ENCODE data around the gene FBXO21. TPM values are rescaled to one million over a fixed set of nuclear protein-coding genes. Genes with fewer than 3 reads are reported as not detected.

Gene FBXO21
- total and polyA plus RNA-seq, 7 experiments from 2014 or later = 30.4 to 62.9 (median 51.4) TPM

- peaks cover 0 to 18% (median 11%) of the 10 kb centered on the region in 7 donors for H3K4me1 Mint-ChIP-seq
- Histone ChIP-seq H3K36me3 (ENCODE audit: control insufficient read depth in 2 of 3, insufficient read depth in 3 of 3, low read length in 3 of 3) (peaks cover 22 to 93% (median 42%) of the 10 kb centered on the region in 3 experiments), H3K9me3 (ENCODE audit: control insufficient read depth in 2 of 3, low read length in 3 of 3) (no peaks in the 10 kb centered on the region), H3K27ac (ENCODE audit: low read depth, low read length) (no peak overlapping the region), H3K27me3 (ENCODE audit: control insufficient read depth in 2 of 2, insufficient read depth in 2 of 2, low read length in 2 of 2) (no peaks in the 10 kb centered on the region), H3K4me1 (ENCODE audit: control insufficient read depth in 2 of 2, insufficient read depth in 2 of 2, low read length in 2 of 2) (peaks cover 0 to 3% of the 10 kb centered on the region in 2 donors), H3K4me3 (ENCODE audit: low read length) (no peak overlapping the region)
- H3K27me3 Mint-ChIP-seq = no peaks in the 10 kb centered on the region
- no peak for ATAC-seq
- no peak for DNase-seq
- peaks cover 10 to 61% (median 24%) of the 10 kb centered on the region in 5 donors for H3K36me3 Mint-ChIP-seq
- H3K9me3 Mint-ChIP-seq = no peaks in the 10 kb centered on the region
- peak overlapping the region in 1 of 9 donors; percentile 41 for H3K27ac Mint-ChIP-seq
- intact Hi-C loops (cut with micrococcal nuclease) = no loop called here
- CTCF ChIA-PET = no interaction called here
- POLR2A ChIA-PET = no interaction called here
- H3K4me3 Mint-ChIP-seq = no peak overlapping the region
Measured at GRCh38 chr12:117172168-117172567, 18.1 kb downstream of the FBXO21 start.

- ChIA-PET CTCF (no interaction called here), POLR2A (no interaction called here)
- ATAC-seq = no peak
- no peaks in the 10 kb centered on the region for H3K9me3 ChIP-seq (ENCODE audit: control insufficient read depth in 2 of 3, low read length in 3 of 3)
- no peak for DNase-seq
- peaks cover 11 to 63% (median 27%) of the 10 kb centered on the region in 5 donors for H3K36me3 Mint-ChIP-seq
- peaks cover 2 to 20% (median 11%) of the 10 kb centered on the region in 7 donors for H3K4me1 Mint-ChIP-seq
- no peaks in the 10 kb centered on the region for H3K27me3 ChIP-seq (ENCODE audit: control insufficient read depth in 2 of 2, insufficient read depth in 2 of 2, low read length in 2 of 2)
- H3K36me3 ChIP-seq (ENCODE audit: control insufficient read depth in 2 of 3, insufficient read depth in 3 of 3, low read length in 3 of 3) = peaks cover 19 to 94% (median 41%) of the 10 kb centered on the region in 3 experiments
- H3K4me3 ChIP-seq (ENCODE audit: low read length) = no peak overlapping the region
- H3K27me3 Mint-ChIP-seq = no peaks in the 10 kb centered on the region
- H3K27ac ChIP-seq (ENCODE audit: low read depth, low read length) = no peak overlapping the region
- intact Hi-C loops (cut with micrococcal nuclease) = no loop called here
- H3K4me3 Mint-ChIP-seq = no peak overlapping the region
- H3K4me1 ChIP-seq (ENCODE audit: control insufficient read depth in 2 of 2, insufficient read depth in 2 of 2, low read length in 2 of 2) = peaks cover 0 to 3% of the 10 kb centered on the region in 2 donors
- H3K9me3 Mint-ChIP-seq = no peaks in the 10 kb centered on the region
- peak overlapping the region in 2 of 9 donors; percentile 23 to 41 for H3K27ac Mint-ChIP-seq
Measured at GRCh38 chr12:117171499-117172162, 18.6 kb downstream of the FBXO21 start.

DNA sequence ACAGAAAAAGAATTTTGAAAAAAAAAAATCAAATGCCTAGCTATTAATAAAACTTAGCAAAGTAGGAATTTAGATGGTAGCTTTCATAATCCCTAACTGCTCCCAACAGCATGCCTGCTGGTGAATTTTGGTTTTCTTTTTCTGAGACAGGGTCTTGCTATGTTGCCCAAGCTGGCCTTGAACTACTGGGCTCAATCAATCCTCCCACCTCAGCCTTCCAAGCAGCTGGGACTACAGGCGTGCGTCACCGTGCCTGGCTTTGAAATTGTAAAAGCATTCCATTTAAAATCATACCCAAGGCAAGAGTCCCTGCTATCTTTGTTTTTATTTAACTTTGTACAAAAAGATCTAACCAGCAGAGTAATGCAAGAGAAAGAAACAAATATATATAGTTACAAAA is 20.7 kb downstream of the FBXO21 start:
- CTCF ChIA-PET = no interaction called here
- POLR2A ChIA-PET = no interaction called here
- intact Hi-C loops (cut with micrococcal nuclease) = no loop called here
- H3K36me3 ChIP-seq (ENCODE audit: control insufficient read depth in 2 of 3, insufficient read depth in 3 of 3, low read length in 3 of 3) = peaks cover 19 to 91% (median 28%) of the 10 kb centered on the region in 3 experiments
- Mint-ChIP-seq H3K27me3 (no peaks in the 10 kb centered on the region), H3K4me1 (peaks cover 0 to 14% (median 9%) of the 10 kb centered on the region in 7 donors), H3K36me3 (peaks cover 6 to 53% (median 24%) of the 10 kb centered on the region in 5 donors), H3K9me3 (no peaks in the 10 kb centered on the region), H3K27ac (no peak overlapping the region), H3K4me3 (no peak overlapping the region)
- no peak for ATAC-seq
- H3K27me3 ChIP-seq (ENCODE audit: control insufficient read depth in 2 of 2, insufficient read depth in 2 of 2, low read length in 2 of 2) = no peaks in the 10 kb centered on the region
- DNase-seq = no peak
- no peak overlapping the region for H3K27ac ChIP-seq (ENCODE audit: low read depth, low read length)
- H3K9me3 ChIP-seq (ENCODE audit: control insufficient read depth in 2 of 3, low read length in 3 of 3) = no peaks in the 10 kb centered on the region
- H3K4me3 ChIP-seq (ENCODE audit: low read length) = no peak overlapping the region
- H3K4me1 ChIP-seq (ENCODE audit: control insufficient read depth in 2 of 2, insufficient read depth in 2 of 2, low read length in 2 of 2) = peaks cover 0 to 3% of the 10 kb centered on the region in 2 donors

DNA sequence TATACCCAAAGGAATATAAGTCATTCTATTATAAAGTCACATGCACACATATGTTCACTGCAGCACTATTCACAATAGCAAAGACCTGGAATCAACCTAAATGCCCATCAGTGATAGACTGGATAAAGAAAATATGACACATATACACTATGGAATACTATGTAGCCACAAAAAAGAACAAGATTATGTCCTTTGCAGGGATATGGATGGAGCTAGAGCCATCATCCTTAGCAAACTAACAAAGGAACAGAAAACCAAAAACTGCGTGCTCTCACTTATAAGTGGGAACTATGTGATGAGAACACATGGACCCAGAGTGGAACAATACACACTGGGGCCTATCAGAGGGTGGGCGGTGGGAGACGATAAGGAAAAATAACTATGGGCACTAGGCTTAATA is 21.3 kb downstream of the FBXO21 start:
- Mint-ChIP-seq H3K4me3 (no peak overlapping the region), H3K4me1 (peaks cover 0 to 14% (median 9%) of the 10 kb centered on the region in 7 donors), H3K27me3 (no peaks in the 10 kb centered on the region), H3K27ac (no peak overlapping the region), H3K36me3 (peaks cover 6 to 47% (median 19%) of the 10 kb centered on the region in 5 donors), H3K9me3 (no peaks in the 10 kb centered on the region)
- no peak overlapping the region for H3K4me3 ChIP-seq (ENCODE audit: low read length)
- no peak overlapping the region for H3K27ac ChIP-seq (ENCODE audit: low read depth, low read length)
- peaks cover 13 to 90% (median 28%) of the 10 kb centered on the region in 3 experiments for H3K36me3 ChIP-seq (ENCODE audit: control insufficient read depth in 2 of 3, insufficient read depth in 3 of 3, low read length in 3 of 3)
- ATAC-seq (no peak), DNase-seq (no peak)
- no peaks in the 10 kb centered on the region for H3K27me3 ChIP-seq (ENCODE audit: control insufficient read depth in 2 of 2, insufficient read depth in 2 of 2, low read length in 2 of 2)
- no peaks in the 10 kb centered on the region for H3K9me3 ChIP-seq (ENCODE audit: control insufficient read depth in 2 of 3, low read length in 3 of 3)
- intact Hi-C loops (cut with micrococcal nuclease) = no loop called here
- H3K4me1 ChIP-seq (ENCODE audit: control insufficient read depth in 2 of 2, insufficient read depth in 2 of 2, low read length in 2 of 2) = peaks cover 0 to 3% of the 10 kb centered on the region in 2 donors
- CTCF ChIA-PET = interaction anchor here (0.6 kb wide), 1 partner anchor 941 kb away, joined by 3 read pairs; no protein-coding TSS in a partner anchor
- POLR2A ChIA-PET = no interaction called here

GRCh38 chr12:117167769-117168168 is 22.5 kb downstream of the FBXO21 start:
- no peaks in the 10 kb centered on the region for H3K27me3 Mint-ChIP-seq
- no peak overlapping the region for H3K27ac ChIP-seq (ENCODE audit: low read depth, low read length)
- intact Hi-C loops (cut with micrococcal nuclease) = no loop called here
- no peaks in the 10 kb centered on the region for H3K9me3 ChIP-seq (ENCODE audit: control insufficient read depth in 2 of 3, low read length in 3 of 3)
- H3K4me1 Mint-ChIP-seq = peaks cover 0 to 14% (median 9%) of the 10 kb centered on the region in 7 donors
- H3K36me3 Mint-ChIP-seq = peaks cover 6 to 42% (median 15%) of the 10 kb centered on the region in 5 donors
- H3K36me3 ChIP-seq (ENCODE audit: control insufficient read depth in 2 of 3, insufficient read depth in 3 of 3, low read length in 3 of 3) = peaks cover 17 to 88% (median 25%) of the 10 kb centered on the region in 3 experiments
- no peaks in the 10 kb centered on the region for H3K27me3 ChIP-seq (ENCODE audit: control insufficient read depth in 2 of 2, insufficient read depth in 2 of 2, low read length in 2 of 2)
- no peak overlapping the region for H3K27ac Mint-ChIP-seq
- CTCF ChIA-PET = no interaction called here
- DNase-seq (no peak), ATAC-seq (no peak)
- no peak overlapping the region for H3K4me3 Mint-ChIP-seq
- H3K4me1 ChIP-seq (ENCODE audit: control insufficient read depth in 2 of 2, insufficient read depth in 2 of 2, low read length in 2 of 2) = peaks cover 0 to 3% of the 10 kb centered on the region in 2 donors
- POLR2A ChIA-PET = no interaction called here
- H3K4me3 ChIP-seq (ENCODE audit: low read length) = no peak overlapping the region
- H3K9me3 Mint-ChIP-seq = no peaks in the 10 kb centered on the region

DNA sequence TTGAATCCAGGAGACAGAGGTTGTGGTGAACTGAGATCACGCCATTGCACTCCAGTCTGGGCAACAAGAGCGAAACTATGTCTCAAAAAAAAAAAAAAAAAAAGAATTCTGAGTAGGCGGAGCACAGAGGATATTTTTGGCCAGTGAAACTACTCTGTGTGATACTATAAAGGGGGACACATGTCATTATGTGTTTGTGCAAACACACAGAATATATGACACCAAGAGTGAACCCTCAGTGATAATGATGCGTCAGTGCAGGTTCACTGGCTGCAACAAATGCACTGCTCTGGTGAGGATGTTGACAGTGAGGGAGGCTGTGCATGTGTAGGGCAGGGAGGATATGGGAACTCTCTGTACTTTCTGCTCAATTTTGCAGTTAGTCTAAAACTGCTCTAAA is 24.2 kb downstream of the FBXO21 start:
- H3K27me3 Mint-ChIP-seq = no peaks in the 10 kb centered on the region
- CTCF ChIA-PET = no interaction called here
- H3K9me3 ChIP-seq (ENCODE audit: control insufficient read depth in 2 of 3, low read length in 3 of 3) = no peaks in the 10 kb centered on the region
- H3K36me3 Mint-ChIP-seq = peaks cover 12 to 43% (median 15%) of the 10 kb centered on the region in 5 donors
- H3K27me3 ChIP-seq (ENCODE audit: control insufficient read depth in 2 of 2, insufficient read depth in 2 of 2, low read length in 2 of 2) = no peaks in the 10 kb centered on the region
- no peak overlapping the region for H3K4me3 ChIP-seq (ENCODE audit: low read length)
- peak overlapping the region in 1 of 9 donors; percentile 39 for H3K27ac Mint-ChIP-seq
- POLR2A ChIA-PET = no interaction called here
- no peaks in the 10 kb centered on the region for H3K4me1 ChIP-seq (ENCODE audit: control insufficient read depth in 2 of 2, insufficient read depth in 2 of 2, low read length in 2 of 2)
- no peak overlapping the region for H3K27ac ChIP-seq (ENCODE audit: low read depth, low read length)
- H3K9me3 Mint-ChIP-seq = no peaks in the 10 kb centered on the region
- no peak for DNase-seq
- peaks cover 16 to 88% (median 29%) of the 10 kb centered on the region in 3 experiments for H3K36me3 ChIP-seq (ENCODE audit: control insufficient read depth in 2 of 3, insufficient read depth in 3 of 3, low read length in 3 of 3)
- peaks cover 0 to 14% (median 11%) of the 10 kb centered on the region in 7 donors for H3K4me1 Mint-ChIP-seq
- intact Hi-C loops (cut with micrococcal nuclease) = no loop called here
- ATAC-seq = no peak
- H3K4me3 Mint-ChIP-seq = no peak overlapping the region

DNA sequence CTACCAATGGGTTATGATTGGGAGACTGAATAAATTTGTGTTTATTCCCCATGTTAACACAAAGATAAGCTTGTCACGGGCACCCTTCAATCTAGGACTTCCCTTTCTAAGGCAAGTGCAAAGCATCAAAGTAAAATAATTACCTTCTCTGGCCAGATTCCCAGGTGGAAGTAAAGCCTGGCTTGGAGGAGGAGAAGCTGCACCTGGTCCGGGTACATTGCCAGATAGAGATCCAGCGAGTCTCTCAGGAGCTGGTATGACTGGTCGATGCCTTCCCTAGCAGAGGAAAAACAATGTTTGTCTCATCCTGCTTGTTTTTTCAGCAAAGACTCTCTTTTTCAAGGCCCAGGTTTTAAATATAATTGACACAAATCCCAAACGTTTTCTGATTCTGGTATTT is 24.9 kb downstream of the FBXO21 start:
- Histone ChIP-seq H3K4me3 (ENCODE audit: low read length) (no peak overlapping the region), H3K27me3 (ENCODE audit: control insufficient read depth in 2 of 2, insufficient read depth in 2 of 2, low read length in 2 of 2) (no peaks in the 10 kb centered on the region), H3K36me3 (ENCODE audit: control insufficient read depth in 2 of 3, insufficient read depth in 3 of 3, low read length in 3 of 3) (peaks cover 20 to 88% (median 26%) of the 10 kb centered on the region in 3 experiments), H3K9me3 (ENCODE audit: control insufficient read depth in 2 of 3, low read length in 3 of 3) (no peaks in the 10 kb centered on the region), H3K27ac (ENCODE audit: low read depth, low read length) (no peak overlapping the region), H3K4me1 (ENCODE audit: control insufficient read depth in 2 of 2, insufficient read depth in 2 of 2, low read length in 2 of 2) (no peaks in the 10 kb centered on the region)
- intact Hi-C loops (cut with micrococcal nuclease) = no loop called here
- H3K27me3 Mint-ChIP-seq = no peaks in the 10 kb centered on the region
- no peaks in the 10 kb centered on the region for H3K9me3 Mint-ChIP-seq
- no peak overlapping the region for H3K4me3 Mint-ChIP-seq
- H3K4me1 Mint-ChIP-seq = peaks cover 0 to 10% (median 6%) of the 10 kb centered on the region in 7 donors
- H3K27ac Mint-ChIP-seq = peak overlapping the region in 1 of 9 donors; percentile 36
- CTCF ChIA-PET = no interaction called here
- H3K36me3 Mint-ChIP-seq = peaks cover 15 to 43% (median 20%) of the 10 kb centered on the region in 5 donors
- POLR2A ChIA-PET = interaction anchor here (0.5 kb wide), 1 partner anchor 25 kb away, joined by 3 read pairs; the partner anchor contains the start of gene FBXO21
- no peak for DNase-seq
- no peak for ATAC-seq
